ENCODE data around the gene KTN1.

Gene KTN1

DNA sequence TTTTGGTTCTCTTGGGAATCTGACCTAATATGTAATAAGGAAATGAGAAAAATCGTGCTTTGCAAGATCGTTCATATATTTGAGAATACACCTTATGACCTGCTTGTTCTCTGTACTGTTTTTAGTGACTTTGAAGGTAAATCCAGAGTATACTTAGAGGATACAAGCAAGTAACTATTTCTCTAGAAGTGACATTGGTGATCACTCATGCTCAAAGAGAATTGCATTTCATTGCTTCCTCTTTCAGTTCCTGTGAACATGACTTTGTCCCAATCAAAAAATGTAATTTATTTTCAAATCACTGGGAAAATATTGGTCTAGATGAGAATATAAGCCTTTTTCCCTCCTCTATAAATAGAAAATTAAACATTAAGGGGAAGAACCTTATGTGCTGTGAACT lies 2.7 kb downstream of the KTN1 start:
- ChIA-PET POLR2A (no interaction called here), CTCF (interaction anchor here (1.7 kb wide), 1 partner anchor 136 kb away, joined by 9 read pairs; no protein-coding TSS in a partner anchor)
- no peak overlapping the region for H3K4me3 ChIP-seq (ENCODE audit: low read depth, low read length)
- DNase-seq (ENCODE audit: low read depth, low spot score) = no peak
- TF ChIP-seq, protein P1, sequence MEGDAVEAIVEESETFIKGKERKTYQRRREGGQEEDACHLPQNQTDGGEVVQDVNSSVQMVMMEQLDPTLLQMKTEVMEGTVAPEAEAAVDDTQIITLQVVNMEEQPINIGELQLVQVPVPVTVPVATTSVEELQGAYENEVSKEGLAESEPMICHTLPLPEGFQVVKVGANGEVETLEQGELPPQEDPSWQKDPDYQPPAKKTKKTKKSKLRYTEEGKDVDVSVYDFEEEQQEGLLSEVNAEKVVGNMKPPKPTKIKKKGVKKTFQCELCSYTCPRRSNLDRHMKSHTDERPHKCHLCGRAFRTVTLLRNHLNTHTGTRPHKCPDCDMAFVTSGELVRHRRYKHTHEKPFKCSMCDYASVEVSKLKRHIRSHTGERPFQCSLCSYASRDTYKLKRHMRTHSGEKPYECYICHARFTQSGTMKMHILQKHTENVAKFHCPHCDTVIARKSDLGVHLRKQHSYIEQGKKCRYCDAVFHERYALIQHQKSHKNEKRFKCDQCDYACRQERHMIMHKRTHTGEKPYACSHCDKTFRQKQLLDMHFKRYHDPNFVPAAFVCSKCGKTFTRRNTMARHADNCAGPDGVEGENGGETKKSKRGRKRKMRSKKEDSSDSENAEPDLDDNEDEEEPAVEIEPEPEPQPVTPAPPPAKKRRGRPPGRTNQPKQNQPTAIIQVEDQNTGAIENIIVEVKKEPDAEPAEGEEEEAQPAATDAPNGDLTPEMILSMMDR (IDR thresholded peaks at IDR 0.05; ENCODE audit: insufficient read depth, low read length, missing control alignments) = no peak

DNA sequence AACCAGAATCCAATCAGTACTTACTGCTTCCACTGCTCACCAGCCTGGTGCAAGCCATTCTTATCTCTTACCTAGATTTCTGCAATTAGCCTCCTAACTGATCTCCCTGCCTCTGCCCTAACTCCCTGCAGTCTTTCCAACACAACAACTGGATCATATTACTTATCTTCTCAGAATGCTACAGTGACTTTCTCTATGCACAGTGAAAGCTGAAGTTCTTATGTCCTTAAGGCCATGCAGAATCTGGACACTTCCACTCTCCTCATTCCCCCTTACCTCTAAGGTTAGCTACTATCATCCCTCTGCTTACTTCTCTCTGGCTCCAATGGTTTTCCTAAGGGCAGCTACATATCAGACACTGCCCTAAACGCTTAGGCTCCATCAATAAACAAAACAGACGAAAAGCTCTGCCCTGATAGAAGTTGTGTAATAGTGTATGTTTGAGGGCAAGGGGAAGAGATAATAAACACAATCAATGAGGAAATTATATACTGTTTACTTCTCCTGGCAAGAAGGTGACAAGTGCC lies 4.0 kb downstream of the KTN1 start:
- no peak overlapping the region for H3K4me3 ChIP-seq (ENCODE audit: low read depth, low read length)
- no peak for DNase-seq (ENCODE audit: low read depth, low spot score)
- TF ChIP-seq, protein P1 (IDR thresholded peaks at IDR 0.05; ENCODE audit: insufficient read depth, low read length, missing control alignments) = no peak
- ChIA-PET CTCF (interaction anchor here (1.5 to 1.7 kb wide), 2 partner anchors 12 to 138 kb away, joined by 3 to 9 read pairs; no protein-coding TSS in a partner anchor), POLR2A (no interaction called here)

DNA sequence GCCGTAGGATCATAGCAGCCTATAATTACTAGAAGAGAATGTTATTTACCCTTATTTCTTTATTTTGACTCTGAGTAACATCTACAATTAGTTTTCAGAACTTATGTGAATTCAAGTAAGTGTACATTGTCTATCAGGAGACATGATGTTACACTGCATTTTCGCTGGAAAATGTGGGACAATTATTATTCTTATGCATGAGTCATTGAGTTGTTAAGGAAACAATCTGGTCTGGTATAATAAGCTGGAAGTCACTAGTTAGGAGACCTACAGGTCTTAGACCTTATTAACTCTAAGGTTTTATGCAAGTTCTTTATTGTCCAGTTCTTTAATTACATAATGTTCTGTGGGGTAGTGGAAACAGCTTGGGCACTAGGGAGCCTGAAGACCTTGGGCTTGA lies 5.8 kb downstream of the KTN1 start:
- ChIA-PET POLR2A (no interaction called here), CTCF (interaction anchor here (0.8 to 2.3 kb wide), 3 partner anchors 10 to 153 kb away, joined by 3 to 9 read pairs (median 9); no protein-coding TSS in a partner anchor)
- TF ChIP-seq, protein P1 (IDR thresholded peaks at IDR 0.05; ENCODE audit: insufficient read depth, low read length, missing control alignments) = no peak
- no peak overlapping the region for H3K4me3 ChIP-seq (ENCODE audit: low read depth, low read length)
- no peak for DNase-seq (ENCODE audit: low read depth, low spot score)

DNA sequence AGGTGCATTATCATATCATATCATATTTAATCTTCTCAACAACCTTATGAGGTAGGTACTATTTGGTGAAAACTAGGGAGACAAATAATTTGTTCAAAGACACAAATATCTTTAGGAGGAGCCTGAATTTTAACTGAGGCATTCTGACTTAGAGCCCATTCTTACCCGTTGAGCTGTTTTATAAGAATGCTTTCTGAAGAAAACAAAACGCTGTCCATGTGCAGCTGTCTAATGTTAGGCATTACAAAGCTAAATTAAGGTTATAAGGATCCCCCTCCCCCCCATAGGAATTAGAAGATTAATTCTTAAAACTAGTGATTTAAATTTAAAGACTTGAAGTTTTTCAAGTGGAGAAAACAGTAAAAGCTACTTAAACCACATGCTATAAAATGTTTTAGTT lies 6.4 kb downstream of the KTN1 start:
- POLR2A ChIA-PET = no interaction called here
- CTCF ChIA-PET = interaction anchor here (0.8 to 2.3 kb wide), 4 partner anchors 9 to 153 kb away, joined by 3 to 9 read pairs (median 6); no protein-coding TSS in a partner anchor
- no peak for DNase-seq (ENCODE audit: low read depth, low spot score)
- H3K4me3 ChIP-seq (ENCODE audit: low read depth, low read length) = no peak overlapping the region
- TF ChIP-seq, protein P1 (IDR thresholded peaks at IDR 0.05; ENCODE audit: insufficient read depth, low read length, missing control alignments) = no peak

DNA sequence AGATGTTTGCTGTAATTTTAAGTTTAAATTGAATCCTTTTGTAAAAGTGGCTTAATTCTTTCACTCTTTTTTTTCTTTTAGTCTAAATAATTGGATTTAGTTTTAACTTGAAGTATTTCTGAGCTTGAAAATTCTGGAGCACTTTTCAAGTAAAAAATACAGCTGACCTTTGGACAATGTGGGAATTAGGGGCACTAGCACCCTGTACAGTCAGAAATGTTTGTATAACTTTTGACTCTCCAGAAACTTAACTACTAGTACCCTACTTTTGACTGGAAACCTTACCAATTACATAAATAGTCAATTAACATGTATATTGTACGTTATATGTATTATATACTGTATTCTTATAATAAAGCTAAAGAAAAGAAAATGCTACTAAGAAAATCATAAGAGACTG lies 7.8 kb downstream of the KTN1 start:
- ChIA-PET CTCF (interaction anchor here (0.7 to 1.3 kb wide), 3 partner anchors 11 to 150 kb away, joined by 3 to 4 read pairs (median 3); no protein-coding TSS in a partner anchor), POLR2A (interaction anchor here (0.6 kb wide), 1 partner anchor 13 kb away, joined by 3 read pairs; no protein-coding TSS in a partner anchor)
- TF ChIP-seq, protein P1 (IDR thresholded peaks at IDR 0.05; ENCODE audit: insufficient read depth, low read length, missing control alignments) = no peak
- no peak for DNase-seq (ENCODE audit: low read depth, low spot score)
- no peak overlapping the region for H3K4me3 ChIP-seq (ENCODE audit: low read depth, low read length)

DNA sequence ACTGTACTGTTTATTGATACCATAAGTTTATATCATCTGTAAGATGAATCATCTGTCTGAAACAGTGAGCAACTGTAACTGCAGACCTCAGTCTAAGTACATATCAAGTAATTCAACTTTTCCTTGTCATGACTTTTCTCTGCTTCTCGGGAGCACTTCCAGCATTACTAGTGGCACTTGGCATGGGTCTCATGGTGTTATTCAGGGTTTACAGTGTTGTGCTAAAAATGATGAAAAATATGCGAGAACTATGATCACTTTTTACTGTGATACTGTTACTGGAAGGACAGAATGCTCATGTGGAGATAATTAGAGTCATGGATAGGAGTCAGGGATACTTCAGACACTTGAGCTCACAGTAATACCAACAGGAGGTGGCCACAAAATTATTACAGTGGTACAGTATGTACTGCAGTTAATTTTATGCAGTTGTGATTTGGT lies 8.3 kb downstream of the KTN1 start:
- no peak overlapping the region for H3K4me3 ChIP-seq (ENCODE audit: low read depth, low read length)
- no peak for DNase-seq (ENCODE audit: low read depth, low spot score)
- ChIA-PET POLR2A (interaction anchor here (0.6 to 1.1 kb wide), 2 partner anchors 9 to 12 kb away, joined by 3 to 5 read pairs; no protein-coding TSS in a partner anchor), CTCF (interaction anchor here (0.7 to 1.3 kb wide), 2 partner anchors 10 to 142 kb away, joined by 3 to 4 read pairs; no protein-coding TSS in a partner anchor)
- TF ChIP-seq, protein P1 (IDR thresholded peaks at IDR 0.05; ENCODE audit: insufficient read depth, low read length, missing control alignments) = no peak

All from AG04449 (cell line).